GM21825 (cell line): ENCODE results near the gene USPL1.

Experiments used
- ATAC-seq: cut with Tn5 transposase; IDR thresholded peaks from one replicate; pipeline ENCODE4 v1.9.1; 2021; ENCODE audit warnings: mild to moderate bottlenecking, moderate library complexity; ENCODE audit not compliant: unreplicated experiment

The USPL1 gene

DNA sequence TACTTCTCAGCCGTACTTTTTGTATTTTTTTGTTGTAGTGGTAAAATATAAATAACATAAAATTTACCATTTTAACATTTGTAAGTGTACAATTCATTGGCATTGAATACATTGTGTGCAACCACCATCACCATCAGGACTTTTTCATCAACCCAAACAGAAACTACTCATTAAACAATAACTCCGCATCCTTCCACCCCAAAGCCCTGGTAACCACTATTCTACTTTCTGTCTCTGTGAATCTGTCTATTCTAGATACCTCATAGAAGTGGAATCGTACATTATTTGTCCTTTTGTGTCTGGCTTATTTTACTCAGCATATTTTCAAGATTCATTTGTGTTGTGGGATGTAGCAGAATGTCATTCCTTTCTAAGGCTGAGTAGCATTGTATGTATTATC lies 38.5 kb downstream of the USPL1 start:
- no peak for ATAC-seq

DNA sequence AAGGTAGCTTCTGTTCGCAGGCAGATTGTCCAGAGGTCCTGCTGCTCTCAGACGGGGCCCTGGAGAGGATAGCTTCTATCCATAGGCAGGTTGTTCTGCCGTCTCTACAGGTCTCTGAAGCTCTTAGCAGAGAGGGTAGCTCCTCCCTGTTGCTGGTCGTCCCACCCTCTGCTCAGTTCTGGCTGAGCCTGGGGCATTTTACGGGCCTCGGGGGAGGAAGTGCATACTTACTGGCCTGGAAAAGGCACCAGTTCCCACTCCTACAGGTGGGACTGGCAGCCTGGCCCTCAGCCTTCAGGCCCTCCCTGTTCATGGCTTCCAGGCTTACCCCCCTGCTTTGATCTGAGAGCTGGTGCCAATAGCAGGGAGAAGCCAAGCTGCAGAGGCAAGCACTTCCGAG lies 42.3 kb downstream of the USPL1 start:
- ATAC-seq: no peak

DNA sequence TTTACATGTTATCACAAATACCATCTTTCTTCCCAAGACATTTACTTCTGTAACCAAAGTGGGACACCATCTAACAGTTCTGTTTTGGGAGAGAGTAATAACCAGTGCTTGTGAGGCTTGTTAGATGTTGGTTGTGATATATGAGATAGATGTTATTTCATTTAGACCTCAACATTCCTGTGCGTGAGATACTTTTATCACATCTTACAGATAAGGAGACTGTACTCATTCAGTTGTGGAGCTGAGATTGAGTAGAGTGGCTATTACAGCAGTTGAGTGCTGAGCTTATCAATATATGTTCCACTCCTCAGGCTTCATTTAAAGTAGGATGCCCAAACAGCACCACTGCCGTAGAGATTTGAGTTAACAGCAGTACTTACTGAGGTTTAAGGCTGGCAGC lies 43.1 kb downstream of the USPL1 start:
- ATAC-seq: no peak

DNA sequence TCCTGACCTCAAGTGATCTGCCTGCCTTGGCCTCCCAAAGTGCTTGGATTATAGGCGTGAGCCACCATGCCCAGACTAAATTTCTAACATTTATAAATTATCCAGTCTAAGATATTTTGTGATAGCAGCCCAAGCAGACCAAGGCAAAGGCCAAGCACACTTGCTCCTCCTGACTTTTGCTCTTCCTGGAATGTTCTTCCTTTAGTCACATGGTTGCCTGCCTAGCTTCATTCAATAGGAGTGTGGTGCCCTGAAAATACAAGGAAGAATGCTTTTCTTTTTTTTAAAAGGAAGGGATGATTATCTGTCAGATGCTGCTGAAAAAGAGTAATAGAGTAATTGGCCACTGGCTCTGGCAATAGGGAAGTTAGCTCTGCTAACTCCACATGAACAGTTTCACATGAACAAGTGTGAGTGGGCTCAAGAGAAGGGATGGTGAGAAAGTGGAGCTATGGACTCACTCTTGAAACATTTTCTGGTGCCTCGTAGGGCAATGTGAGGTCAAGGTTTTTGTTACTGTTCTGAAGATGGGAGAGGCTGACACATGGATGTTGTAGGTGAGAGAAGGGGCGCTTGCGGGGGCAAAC lies 47.1 kb downstream of the USPL1 start:
- no peak for ATAC-seq

DNA sequence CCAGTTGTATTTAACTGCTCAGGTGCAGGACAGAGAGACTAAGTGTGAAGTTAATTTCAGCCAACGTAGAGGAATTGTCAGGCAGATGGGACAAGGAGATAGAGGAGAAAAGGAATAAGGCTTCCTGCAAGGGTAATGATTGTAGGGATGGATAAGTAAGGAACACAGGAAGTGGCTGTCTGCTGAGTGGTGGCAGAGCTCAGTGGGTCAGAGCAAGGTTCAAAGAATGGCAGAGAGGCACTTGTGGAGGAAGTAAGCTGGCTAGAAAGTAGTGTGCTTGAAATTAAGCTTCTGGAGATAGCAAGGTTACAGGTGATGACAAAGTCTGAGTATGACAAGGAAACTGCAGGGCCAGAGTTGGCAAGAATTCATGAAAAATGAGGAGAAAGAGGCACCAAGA lies 47.9 kb downstream of the USPL1 start:
- no peak for ATAC-seq

DNA sequence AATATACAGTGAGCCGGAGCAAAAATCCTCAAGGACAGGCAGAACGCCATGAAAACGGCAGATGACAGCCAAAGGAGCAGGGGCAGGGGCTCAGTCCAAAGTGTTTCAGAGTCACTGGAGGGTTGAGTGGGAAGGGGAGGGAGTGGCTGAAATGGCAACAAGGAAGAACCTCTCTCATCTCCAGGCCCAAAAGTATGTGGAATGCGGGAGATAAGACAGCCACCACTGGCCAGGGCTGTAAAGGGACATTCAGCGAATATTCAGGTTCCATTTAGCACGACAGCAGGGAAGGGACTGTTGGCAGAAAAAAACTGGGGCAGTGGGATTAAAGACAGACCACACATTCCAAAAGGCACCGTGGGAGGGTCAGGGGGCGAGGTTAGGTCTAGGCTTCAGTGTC lies 48.4 kb downstream of the USPL1 start:
- ATAC-seq: no peak

DNA sequence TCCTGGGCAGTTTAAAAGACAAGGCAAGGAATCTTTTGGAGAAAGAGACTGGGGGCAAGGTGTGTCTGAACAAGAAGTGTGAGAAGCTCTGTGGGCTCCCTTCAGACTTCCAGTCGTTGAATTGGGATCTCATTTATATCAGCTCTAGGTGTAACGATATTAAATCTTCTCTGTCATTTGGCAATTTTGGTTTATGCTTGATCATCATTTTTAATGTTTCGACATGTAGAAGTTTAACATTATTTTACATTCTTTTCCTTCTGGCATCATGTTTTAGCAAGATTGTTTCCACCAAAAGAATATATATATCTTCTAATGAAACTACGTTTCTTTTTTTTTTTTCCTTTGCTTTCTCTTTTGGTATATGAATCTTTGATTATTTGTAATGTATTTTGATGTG lies 49.3 kb downstream of the USPL1 start:
- no peak for ATAC-seq

DNA sequence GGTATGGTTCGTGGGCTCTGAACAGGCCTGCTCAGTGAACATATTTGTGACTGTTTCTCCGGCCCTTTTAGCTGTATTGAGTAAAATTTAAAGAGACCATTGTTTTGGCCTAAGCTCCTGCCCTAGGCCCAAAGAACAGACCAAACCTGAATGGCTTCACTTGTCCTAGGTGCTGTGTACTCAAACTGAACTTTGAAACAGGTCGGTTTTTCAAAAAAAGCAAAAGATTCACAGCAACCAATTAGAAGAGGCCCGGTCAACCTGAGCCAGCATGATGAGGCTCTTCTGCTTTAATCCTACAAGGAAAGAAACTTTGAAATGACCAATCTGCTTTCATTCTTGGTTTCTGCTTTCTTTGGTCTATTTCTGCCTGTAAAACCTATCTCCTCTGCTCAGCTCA lies 50.6 kb downstream of the USPL1 start:
- ATAC-seq: no peak

DNA sequence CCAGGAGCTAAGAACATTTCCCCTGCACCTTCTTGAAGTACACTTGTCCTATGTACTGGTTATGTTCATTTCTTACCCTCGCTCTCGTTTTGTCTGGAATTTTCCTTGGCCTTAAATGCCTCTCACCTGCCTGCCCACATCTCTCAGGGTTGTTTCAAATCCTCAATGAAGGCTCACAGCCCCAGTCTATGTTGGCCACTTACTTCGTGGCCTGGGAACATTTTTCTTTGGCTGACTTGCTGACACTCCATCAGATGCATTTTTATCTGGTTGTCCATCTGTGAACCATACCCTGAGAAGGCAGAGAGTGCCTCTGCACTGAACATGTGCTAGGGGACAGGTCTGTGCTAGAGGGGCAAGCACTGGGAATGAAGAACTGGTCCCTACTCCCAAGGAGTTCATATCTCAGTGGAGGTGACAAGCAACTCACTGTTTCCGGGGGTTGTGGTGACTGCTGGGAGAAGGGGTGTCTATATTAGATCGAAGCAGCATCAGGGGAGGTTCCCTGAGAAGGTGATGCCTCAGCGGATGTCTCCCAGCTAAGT lies 53.6 kb downstream of the USPL1 start:
- no peak for ATAC-seq

DNA sequence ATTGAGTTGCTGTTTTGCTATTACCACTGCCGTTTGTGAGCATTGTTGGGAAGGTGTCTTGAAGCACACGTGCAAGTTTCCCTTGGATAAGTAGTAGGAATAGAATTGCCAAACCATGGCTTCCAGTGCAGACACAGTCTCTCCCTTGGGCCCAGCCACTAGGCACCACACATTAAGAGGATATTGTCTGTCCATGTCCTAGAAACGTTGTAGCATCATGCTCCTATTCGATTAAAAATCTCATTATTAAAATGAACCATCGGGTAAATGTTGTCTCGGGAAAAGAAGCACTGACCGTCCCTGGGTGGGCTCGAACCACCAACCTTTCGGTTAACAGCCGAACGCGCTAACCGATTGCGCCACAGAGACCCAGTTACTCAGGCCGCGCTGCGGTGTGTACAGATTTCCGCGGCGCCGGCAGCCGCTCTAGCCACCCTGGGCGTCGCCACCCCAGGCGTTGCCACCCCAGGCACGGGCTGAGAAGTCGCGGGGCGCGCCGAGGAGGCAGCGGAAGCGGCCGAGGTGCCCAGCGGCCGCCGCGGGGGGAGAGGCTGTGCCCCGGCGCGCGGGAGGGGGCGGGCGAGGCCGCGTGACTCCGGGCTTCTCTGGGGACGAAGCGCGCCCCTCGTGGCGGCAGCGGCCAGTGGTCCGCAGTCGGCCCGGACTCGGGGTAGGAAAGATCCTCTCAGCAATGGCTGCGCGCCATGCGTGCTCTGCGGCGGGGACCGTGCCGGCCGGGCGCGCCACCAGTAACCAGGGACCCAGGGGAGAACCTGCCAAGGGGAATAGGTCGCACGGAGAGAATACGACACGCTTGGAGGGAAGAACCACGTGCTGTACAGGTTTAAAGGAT lies 56.2 kb downstream of the USPL1 start:
- ATAC-seq: peak; percentile 87

DNA sequence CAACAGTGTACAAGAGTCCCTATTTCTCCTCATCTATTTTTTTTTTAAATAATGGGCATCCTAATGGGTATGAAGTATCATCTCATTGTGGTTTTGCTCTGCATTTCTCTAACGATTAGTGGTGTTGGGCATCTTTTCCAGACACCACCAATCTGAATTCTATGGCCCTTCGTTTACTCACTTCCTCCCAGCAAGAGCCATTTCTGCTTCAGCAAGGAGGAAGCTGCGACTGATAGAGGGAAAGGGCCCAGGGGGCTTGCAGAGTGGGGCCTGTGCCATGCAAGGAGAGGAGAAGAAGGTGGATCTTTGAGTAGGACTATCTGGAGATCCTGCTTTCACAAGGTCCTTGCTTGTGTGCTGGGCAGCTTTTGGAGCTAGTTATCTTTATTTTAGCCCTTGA lies 58.0 kb downstream of the USPL1 start:
- no peak for ATAC-seq

DNA sequence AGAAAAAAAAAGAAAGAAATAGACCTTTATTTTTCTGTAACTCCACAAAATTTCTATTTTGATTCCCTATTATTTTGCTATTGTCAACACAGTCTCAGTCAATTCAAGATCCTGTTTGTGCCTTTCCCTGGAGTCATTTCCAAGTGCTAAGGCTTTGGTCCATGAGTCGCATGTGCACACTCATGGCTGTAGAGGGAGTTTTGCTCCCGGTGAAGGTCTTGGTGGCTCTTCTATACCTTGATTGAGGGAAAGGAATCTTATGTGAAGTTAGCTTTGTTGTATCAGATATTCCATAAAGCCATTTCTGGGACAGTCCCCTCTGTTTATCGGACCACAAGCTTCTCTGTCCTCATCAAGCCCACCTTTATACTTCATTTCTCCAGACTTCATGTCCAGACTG lies 59.0 kb downstream of the USPL1 start:
- no peak for ATAC-seq

DNA sequence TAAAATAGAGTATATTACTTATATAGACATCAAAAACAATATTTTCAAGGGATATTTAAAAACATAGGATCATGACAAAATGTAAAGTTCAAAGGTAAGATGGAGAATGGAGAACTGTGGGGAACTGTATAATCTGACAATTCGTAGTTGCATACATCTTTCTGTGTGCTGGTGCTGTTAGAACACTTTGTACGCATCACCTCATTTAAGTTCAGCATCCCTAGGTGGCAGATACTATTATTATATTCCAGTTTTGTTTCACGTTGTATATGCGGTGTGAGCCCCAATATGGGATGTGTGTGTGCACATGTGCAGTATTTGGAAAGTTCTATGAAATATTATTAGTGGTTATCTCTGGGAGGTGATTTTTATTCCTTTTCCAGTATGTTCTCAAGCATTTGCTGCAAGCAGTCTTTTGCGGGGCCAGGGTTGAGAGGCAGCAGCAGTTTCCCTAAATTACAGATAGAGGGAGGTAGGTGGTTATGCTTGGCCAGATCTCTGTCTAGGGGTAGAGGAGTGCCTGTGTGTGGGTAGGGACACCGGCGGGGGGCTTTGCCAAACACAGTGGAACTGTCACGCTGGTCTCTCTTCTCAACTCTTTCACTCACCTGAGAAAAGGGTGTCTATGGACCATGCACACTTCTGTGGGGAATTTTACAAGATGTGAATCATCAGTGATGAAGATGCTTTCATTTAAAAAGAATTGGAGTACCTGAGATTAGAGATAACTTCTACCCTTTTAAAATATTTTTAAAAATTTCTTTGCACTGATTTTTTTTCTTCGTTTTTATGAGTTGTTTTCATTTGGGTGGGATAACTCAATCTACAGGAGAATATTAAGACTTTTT lies 62.0 kb downstream of the USPL1 start:
- no peak for ATAC-seq

DNA sequence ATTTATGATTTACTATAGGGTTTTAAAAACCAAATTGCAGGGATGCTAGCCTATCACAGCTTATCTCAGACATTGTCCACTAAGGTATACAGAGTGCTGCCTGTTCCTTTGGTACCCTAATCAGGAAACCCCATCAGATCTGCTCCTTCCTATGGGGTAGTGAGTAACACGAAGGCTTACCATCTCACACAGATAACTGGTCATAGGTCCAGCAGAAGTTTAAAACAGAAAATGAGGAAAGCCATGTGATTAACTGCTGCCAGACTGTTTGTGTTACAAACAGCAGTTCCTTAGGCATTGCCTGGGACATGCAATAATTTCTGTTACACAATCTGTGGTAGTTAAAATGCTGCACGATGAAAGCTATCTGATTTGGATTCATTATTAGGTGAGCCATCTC lies 64.1 kb downstream of the USPL1 start:
- no peak for ATAC-seq

DNA sequence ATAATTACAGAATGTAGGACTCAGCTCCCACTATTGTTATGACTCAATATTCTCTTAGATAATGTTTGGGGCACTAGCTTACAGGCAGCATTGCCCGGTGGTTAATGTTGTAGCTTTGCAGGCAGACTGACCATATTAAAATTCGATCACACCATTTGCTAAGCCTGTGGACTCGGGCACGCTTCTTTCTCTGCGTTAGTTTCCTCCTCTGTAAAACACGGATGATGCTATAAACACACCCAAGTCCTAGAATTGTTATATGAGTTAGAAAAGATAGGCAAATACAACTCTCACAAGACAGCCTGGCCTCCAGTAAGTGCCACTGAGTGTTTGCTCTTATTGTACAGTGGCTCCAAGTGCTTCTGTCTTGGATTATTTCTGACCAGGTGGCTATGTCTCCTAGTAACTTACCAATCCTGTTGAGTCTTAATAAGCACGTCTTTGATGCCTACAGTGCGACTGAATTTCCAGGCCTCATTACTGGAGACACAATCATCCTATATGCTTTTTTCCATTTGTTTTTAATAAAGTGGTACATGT lies 67.7 kb downstream of the USPL1 start:
- no peak for ATAC-seq

DNA sequence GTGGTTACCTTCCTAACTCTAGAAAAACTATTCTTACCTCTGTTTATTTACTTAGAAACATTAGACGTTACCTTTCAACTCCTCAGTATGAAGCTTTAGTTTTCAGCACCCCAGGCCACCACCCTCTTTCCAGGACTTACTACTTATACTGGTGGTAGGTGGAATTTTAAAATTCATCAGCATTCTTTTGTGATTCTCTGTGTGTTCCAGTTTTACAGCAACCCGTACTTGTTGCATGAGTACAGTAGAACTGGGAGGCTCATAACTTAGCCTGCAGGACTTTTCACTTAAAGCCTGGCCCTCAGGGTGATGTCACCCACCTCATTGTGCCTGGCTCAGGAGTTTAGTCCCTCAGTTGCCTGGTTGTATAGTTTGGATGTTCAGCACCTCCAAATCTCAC lies 68.3 kb downstream of the USPL1 start:
- ATAC-seq: no peak

DNA sequence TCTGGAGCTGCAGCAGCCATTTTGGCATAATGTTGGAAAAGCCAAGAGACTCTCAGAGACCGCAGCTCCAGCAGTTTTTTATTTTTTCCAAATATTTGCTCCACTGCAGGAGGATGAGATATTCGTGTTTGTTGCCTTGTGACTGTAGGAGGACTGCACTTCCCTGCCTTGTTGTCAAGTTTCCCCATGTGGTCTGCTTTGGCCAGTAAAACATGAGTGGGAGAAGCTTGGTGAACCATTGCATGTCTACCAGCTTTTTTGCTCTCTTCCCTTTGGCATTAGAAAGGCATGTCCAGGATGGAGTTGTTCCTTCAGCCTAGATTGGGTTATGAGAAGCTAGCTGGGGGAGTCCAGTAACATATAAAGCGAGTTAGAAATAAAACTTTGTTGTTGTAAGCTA lies 69.9 kb downstream of the USPL1 start:
- no peak for ATAC-seq

DNA sequence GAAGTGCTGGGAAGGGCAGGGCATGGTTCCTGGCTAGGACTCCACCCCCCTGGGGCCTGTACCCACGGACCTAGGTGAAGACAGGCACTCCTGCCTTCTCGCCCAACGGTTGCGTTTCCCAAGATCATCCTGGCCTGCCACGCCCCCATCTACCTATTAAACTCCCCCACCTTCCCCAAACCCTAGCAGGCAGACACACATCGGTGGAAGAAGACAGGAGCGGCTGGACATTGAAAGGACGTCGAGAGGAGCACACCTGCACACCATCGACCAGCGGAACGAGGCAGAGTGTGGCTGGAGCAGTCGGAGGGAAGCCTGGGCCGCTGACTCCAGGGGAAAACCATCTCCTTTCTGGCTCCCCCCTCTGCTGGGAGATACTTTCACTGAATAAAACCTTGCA lies 72.0 kb downstream of the USPL1 start:
- ATAC-seq: no peak

DNA sequence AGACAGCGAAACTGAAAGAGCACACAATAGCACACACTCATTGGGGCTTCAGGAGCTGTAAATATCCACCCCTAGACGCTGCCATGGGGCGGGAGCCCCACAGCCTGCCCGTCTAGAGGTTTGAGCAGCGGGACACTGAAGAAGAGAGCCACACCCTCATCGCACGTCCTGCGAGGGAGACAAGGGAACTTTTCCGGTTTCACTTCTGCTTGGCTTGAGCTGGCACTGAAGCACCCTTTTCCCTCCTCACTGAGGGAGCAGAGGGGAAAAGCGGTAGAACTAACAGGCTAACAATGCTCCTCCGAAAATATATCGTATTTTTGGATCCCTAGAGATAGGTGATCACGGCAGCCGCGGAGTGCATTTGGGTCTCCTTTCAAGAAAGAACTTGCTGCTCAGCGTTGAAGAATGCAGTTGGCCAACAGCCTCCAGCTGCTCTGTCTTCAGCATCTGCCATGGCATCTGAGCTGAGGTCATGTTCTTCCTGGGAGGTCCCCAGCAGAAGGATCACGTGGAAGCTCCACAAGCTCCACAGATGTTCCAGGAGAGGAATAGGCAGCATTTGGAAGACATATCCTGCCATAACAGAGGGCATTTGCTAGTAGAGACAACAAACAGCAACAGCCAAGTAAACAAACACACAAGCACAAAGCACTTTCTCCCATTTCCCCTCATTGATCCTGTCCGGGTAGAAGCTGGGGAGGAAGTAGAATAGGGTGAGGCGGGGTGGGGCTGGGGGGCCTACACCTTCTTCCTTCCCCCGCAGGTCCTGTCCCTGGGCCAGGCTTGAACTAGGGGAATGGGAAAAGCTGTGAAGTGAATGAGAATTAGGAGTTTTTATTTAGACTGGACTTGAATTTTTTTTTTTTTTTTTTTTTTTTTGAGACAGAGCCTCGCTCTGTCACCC lies 72.8 kb downstream of the USPL1 start:
- ATAC-seq: no peak

DNA sequence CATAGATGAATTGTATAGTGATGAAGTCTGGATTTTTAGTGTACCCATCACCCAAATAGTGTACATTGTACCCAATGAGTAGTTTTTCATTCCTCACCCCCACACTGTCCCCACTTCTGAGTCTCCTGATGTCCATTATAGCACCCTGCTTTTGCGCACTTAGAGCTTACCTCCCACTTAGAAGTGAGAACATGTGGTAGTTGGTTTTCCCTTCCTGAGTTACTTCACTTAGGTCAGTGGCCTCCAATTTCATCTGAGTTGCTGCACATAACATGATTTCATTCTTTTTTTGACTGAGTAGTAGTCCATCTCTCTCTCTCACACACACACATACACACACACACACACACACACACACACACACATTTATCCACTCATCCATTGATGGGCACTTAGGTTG lies 74.4 kb downstream of the USPL1 start:
- ATAC-seq: no peak
